ENCODE measurements around the gene EML1.
A peak's percentile ranks its signal among the peaks of the same experiment; 100 is the strongest.

EML1 gene

GRCh38 chr14:99773521-99774497 is 19.4 kb upstream of the EML1 start:
- no peak overlapping the region for H3K9ac ChIP-seq (ENCODE audit: insufficient read length)
- H3K4me3 ChIP-seq: peak overlapping the region; percentile 2; the same call in 1 of the 2 replicates
- H3K36me3 ChIP-seq (ENCODE audit: insufficient read depth, low read length): no peaks in the 10 kb centered on the region
- DNase-seq (ENCODE audit: low read depth, low spot score): no peak
- no peaks in the 10 kb centered on the region for H3K9me3 ChIP-seq (ENCODE audit: low read depth, low read length)
- TF ChIP-seq FOXP2 (optimal IDR thresholded peaks at IDR 0.05; ENCODE audit: control extremely low read depth, extremely low read length, insufficient read depth) (no peak), EZH2 (IDR thresholded peaks at IDR 0.05) (no peak), POLR2AphosphoS5 (IDR thresholded peaks at IDR 0.05; ENCODE audit: borderline replicate concordance, low read depth, low read length) (no peak)
- 0 out of 2 replicates have a peak overlapping the region, but pooled peaks have one; percentile 6 for H3K27ac ChIP-seq

GRCh38 chr14:99774556-99775307 is 18.5 kb upstream of the EML1 start:
- TF ChIP-seq EZH2 (IDR thresholded peaks at IDR 0.05) (no peak), FOXP2 (optimal IDR thresholded peaks at IDR 0.05; ENCODE audit: control extremely low read depth, extremely low read length, insufficient read depth) (no peak), POLR2AphosphoS5 (IDR thresholded peaks at IDR 0.05; ENCODE audit: borderline replicate concordance, low read depth, low read length) (no peak)
- peak; percentile 67 for DNase-seq (ENCODE audit: low read depth, low spot score)
- Histone ChIP-seq H3K27ac (no peak overlapping the region), H3K36me3 (ENCODE audit: insufficient read depth, low read length) (no peaks in the 10 kb centered on the region), H3K9me3 (ENCODE audit: low read depth, low read length) (no peaks in the 10 kb centered on the region), H3K9ac (ENCODE audit: insufficient read length) (no peak overlapping the region), H3K4me3 (no peak overlapping the region)

- H3K27ac ChIP-seq: no peak overlapping the region
- H3K36me3 ChIP-seq (ENCODE audit: insufficient read depth, low read length): no peaks in the 10 kb centered on the region
- no peak for DNase-seq (ENCODE audit: low read depth, low spot score)
- H3K4me3 ChIP-seq: no peak overlapping the region
- H3K9me3 ChIP-seq (ENCODE audit: low read depth, low read length): no peaks in the 10 kb centered on the region
- TF ChIP-seq POLR2AphosphoS5 (IDR thresholded peaks at IDR 0.05; ENCODE audit: borderline replicate concordance, low read depth, low read length) (no peak), FOXP2 (optimal IDR thresholded peaks at IDR 0.05; ENCODE audit: control extremely low read depth, extremely low read length, insufficient read depth) (no peak), EZH2 (IDR thresholded peaks at IDR 0.05) (no peak)
- no peak overlapping the region for H3K9ac ChIP-seq (ENCODE audit: insufficient read length)
Observed at GRCh38 chr14:99775351-99775750, 17.9 kb upstream of the EML1 start.

- H3K9me3 ChIP-seq (ENCODE audit: low read depth, low read length): no peaks in the 10 kb centered on the region
- no peak overlapping the region for H3K27ac ChIP-seq
- no peaks in the 10 kb centered on the region for H3K36me3 ChIP-seq (ENCODE audit: insufficient read depth, low read length)
- H3K4me3 ChIP-seq: no peak overlapping the region
- no peak for TF ChIP-seq FOXP2 (optimal IDR thresholded peaks at IDR 0.05; ENCODE audit: control extremely low read depth, extremely low read length, insufficient read depth)
- DNase-seq (ENCODE audit: low read depth, low spot score): no peak
- no peak overlapping the region for H3K9ac ChIP-seq (ENCODE audit: insufficient read length)
Observed at GRCh38 chr14:99777951-99778350, 15.3 kb upstream of the EML1 start.

GRCh38 chr14:99779751-99780150 is 13.5 kb upstream of the EML1 start:
- Histone ChIP-seq H3K9me3 (ENCODE audit: low read depth, low read length) (no peaks in the 10 kb centered on the region), H3K9ac (ENCODE audit: insufficient read length) (no peak overlapping the region), H3K36me3 (ENCODE audit: insufficient read depth, low read length) (no peaks in the 10 kb centered on the region), H3K4me3 (no peak overlapping the region), H3K27ac (no peak overlapping the region)
- DNase-seq (ENCODE audit: low read depth, low spot score): no peak
- TF ChIP-seq POLR2AphosphoS5 (IDR thresholded peaks at IDR 0.05; ENCODE audit: borderline replicate concordance, low read depth, low read length): no peak
- TF ChIP-seq FOXP2 (optimal IDR thresholded peaks at IDR 0.05; ENCODE audit: control extremely low read depth, extremely low read length, insufficient read depth): no peak
- no peak for TF ChIP-seq EZH2 (IDR thresholded peaks at IDR 0.05)

GRCh38 chr14:99780690-99781089 is 12.5 kb upstream of the EML1 start:
- Histone ChIP-seq H3K36me3 (ENCODE audit: insufficient read depth, low read length) (no peaks in the 10 kb centered on the region), H3K9me3 (ENCODE audit: low read depth, low read length) (no peaks in the 10 kb centered on the region), H3K9ac (ENCODE audit: insufficient read length) (no peak overlapping the region), H3K4me3 (no peak overlapping the region), H3K27ac (no peak overlapping the region)
- no peak for DNase-seq (ENCODE audit: low read depth, low spot score)
- TF ChIP-seq EZH2 (IDR thresholded peaks at IDR 0.05) (no peak), FOXP2 (optimal IDR thresholded peaks at IDR 0.05; ENCODE audit: control extremely low read depth, extremely low read length, insufficient read depth) (no peak), POLR2AphosphoS5 (IDR thresholded peaks at IDR 0.05; ENCODE audit: borderline replicate concordance, low read depth, low read length) (no peak)

GRCh38 chr14:99781091-99781490 is 12.1 kb upstream of the EML1 start:
- Histone ChIP-seq H3K27ac (no peak overlapping the region), H3K9ac (ENCODE audit: insufficient read length) (no peak overlapping the region), H3K4me3 (no peak overlapping the region), H3K36me3 (ENCODE audit: insufficient read depth, low read length) (no peaks in the 10 kb centered on the region), H3K9me3 (ENCODE audit: low read depth, low read length) (no peaks in the 10 kb centered on the region)
- no peak for TF ChIP-seq FOXP2 (optimal IDR thresholded peaks at IDR 0.05; ENCODE audit: control extremely low read depth, extremely low read length, insufficient read depth)
- TF ChIP-seq POLR2AphosphoS5 (IDR thresholded peaks at IDR 0.05; ENCODE audit: borderline replicate concordance, low read depth, low read length): no peak
- no peak for TF ChIP-seq EZH2 (IDR thresholded peaks at IDR 0.05)
- no peak for DNase-seq (ENCODE audit: low read depth, low spot score)

- no peak overlapping the region for H3K9ac ChIP-seq (ENCODE audit: insufficient read length)
- no peak overlapping the region for H3K27ac ChIP-seq
- H3K36me3 ChIP-seq (ENCODE audit: insufficient read depth, low read length): no peaks in the 10 kb centered on the region
- H3K9me3 ChIP-seq (ENCODE audit: low read depth, low read length): no peaks in the 10 kb centered on the region
- DNase-seq (ENCODE audit: low read depth, low spot score): no peak
- TF ChIP-seq FOXP2 (optimal IDR thresholded peaks at IDR 0.05; ENCODE audit: control extremely low read depth, extremely low read length, insufficient read depth): no peak
- no peak overlapping the region for H3K4me3 ChIP-seq
Observed at GRCh38 chr14:99781853-99782610, 11.2 kb upstream of the EML1 start.

Data from SK-N-MC (cell line).